Left lung (tissue), 10 donors: Measurements from ENCODE around the gene RIMS1. TPM values are rescaled to one million over a fixed set of nuclear protein-coding genes. Genes with fewer than 3 reads are reported as not detected.

ENCODE experiments used
- ATAC-seq: fragments of 200-7000 bp; cut with Tn5 transposase; one replicate; pipeline ENCODE4 v1.9.1; 2020; ENCODE audit warnings: moderate library complexity
- DNase-seq, 4 donors: peaks; one replicate each; pipeline ENCODE4 v3.0.0-alpha.2; 2013 to 2020
- H3K27ac ChIP-seq, 2 donors: fragments of 200-600 bp; sonication (generic) in 1 of 2; one replicate each; pipeline versions ENCODE4 v1.5.0 to v1.8.0; 2020 to 2021
- H3K27me3 ChIP-seq, 2 donors: fragments of 200-600 bp; sonication (generic) in 1 of 2; one replicate each; pipeline versions ENCODE4 v1.5.0 to v1.8.0; 2020 to 2021
- H3K36me3 ChIP-seq, 2 donors: fragments of 200-600 bp; sonication (generic) in 1 of 2; one replicate each; pipeline versions ENCODE4 v1.5.0 to v1.8.0; 2020 to 2021
- H3K4me1 ChIP-seq, 2 donors: fragments of 200-600 bp; one replicate each; pipeline ENCODE4 v1.8.0; 2021
- H3K4me3 ChIP-seq, 2 donors: fragments of 200-600 bp; sonication (generic) in 1 of 2; one replicate each; pipeline versions ENCODE4 v1.5.0 to v1.8.0; 2020 to 2021; ENCODE audit warnings: mild to moderate bottlenecking in 1 of 2
- H3K9me3 ChIP-seq, 2 donors: fragments of 200-600 bp; sonication (generic) in 1 of 2; one replicate each; pipeline versions ENCODE4 v1.5.0 to v1.8.0; 2020 to 2021
- intact Hi-C, 2 donors: fragments of 100-400 bp; cut with DNase I; formaldehyde crosslinking; loops; one replicate each; pipeline versions ENCODE4 v1.11.2 to v1.14.2; 2022
- polyA plus RNA-seq, 6 donors: library from polyadenylated mRNA; unstranded; fragments of 120-200 nt; gene quantifications; one replicate each; pipeline ENCODE4 v1.2.1, GENCODE V29; 2013; ENCODE audit not compliant: insufficient read length in 6 of 6
- total RNA-seq, 2 donors: library from RNA; stranded (reverse); fragmentation: NEBNext Ultra II Directional; extraction: Animal tissue kit (Norgen Biotek cat#: 25700); gene quantifications; one replicate each; pipeline ENCODE4 v1.2.1, GENCODE V29; 2021
- TF ChIP-seq, protein P1 (sequence below), 2 donors: fragments of 200-600 bp; sonication (generic) in 1 of 2; IDR thresholded peaks; one replicate each; pipeline versions ENCODE4 v1.5.0 to v1.8.0; 2021; ENCODE audit warnings: antibody characterized with exemption in 2 of 2
- donor health status: DM: no; HTN: yes; CAD: no.
- donor health status: DM: no; HTN: no; CAD: no.

Gene RIMS1
- total and polyA plus RNA-seq, 8 donors, result 0.50 to 2.0 (median 0.77) TPM

DNA sequence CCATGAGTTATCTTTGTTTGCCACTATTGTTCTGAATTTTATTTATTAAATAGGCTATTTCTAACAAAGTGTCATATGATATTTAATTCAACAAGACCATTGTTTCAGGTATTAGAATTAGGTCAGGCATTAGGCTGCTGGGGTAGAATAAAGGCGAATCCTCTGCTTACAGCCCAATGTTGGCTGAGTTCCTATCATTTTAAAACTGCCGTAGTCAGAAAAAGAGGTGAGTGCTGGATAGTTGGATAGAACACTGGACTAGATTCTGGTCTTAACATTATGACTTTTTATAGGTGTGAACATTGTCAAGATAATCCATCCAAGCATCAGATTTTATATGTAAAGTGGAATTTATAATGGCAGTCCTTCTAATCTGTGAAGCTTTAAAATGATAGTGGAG is 6.3 kb downstream of the RIMS1 start:
- intact Hi-C loops, result no loop called here
- no peaks in the 10 kb centered on the region for H3K36me3 ChIP-seq
- no peaks in the 10 kb centered on the region for H3K9me3 ChIP-seq
- H3K27me3 ChIP-seq, result peaks cover 0 to 13% of the 10 kb centered on the region in 2 donors
- no peak overlapping the region for H3K4me3 ChIP-seq
- H3K27ac ChIP-seq, result no peak overlapping the region
- TF ChIP-seq, protein P1, sequence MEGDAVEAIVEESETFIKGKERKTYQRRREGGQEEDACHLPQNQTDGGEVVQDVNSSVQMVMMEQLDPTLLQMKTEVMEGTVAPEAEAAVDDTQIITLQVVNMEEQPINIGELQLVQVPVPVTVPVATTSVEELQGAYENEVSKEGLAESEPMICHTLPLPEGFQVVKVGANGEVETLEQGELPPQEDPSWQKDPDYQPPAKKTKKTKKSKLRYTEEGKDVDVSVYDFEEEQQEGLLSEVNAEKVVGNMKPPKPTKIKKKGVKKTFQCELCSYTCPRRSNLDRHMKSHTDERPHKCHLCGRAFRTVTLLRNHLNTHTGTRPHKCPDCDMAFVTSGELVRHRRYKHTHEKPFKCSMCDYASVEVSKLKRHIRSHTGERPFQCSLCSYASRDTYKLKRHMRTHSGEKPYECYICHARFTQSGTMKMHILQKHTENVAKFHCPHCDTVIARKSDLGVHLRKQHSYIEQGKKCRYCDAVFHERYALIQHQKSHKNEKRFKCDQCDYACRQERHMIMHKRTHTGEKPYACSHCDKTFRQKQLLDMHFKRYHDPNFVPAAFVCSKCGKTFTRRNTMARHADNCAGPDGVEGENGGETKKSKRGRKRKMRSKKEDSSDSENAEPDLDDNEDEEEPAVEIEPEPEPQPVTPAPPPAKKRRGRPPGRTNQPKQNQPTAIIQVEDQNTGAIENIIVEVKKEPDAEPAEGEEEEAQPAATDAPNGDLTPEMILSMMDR (IDR thresholded peaks at IDR 0.05), result no peak
- H3K4me1 ChIP-seq, result no peaks in the 10 kb centered on the region
- no peak for DNase-seq
- no peak for ATAC-seq

DNA sequence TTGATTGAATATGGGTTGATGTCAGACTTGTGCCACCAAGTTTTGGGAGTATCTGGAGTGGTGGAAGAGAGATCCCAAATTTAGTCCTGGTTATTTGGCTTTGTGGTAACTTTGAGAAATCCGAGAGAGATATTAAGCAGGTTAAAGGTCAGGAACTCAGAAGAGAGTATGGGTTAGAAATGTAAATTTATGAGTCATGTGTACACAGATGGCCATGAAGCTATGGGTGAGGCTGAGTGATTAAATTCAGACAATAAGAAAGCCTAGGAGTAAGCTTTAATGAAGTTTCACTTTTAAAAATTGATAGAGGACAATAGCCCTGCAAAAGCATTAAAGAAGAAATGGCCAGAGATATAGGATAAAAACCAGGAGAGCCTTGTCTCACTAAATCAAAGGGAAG is 14.3 kb downstream of the RIMS1 start:
- H3K9me3 ChIP-seq, result no peaks in the 10 kb centered on the region
- intact Hi-C loops, result no loop called here
- H3K27me3 ChIP-seq, result no peaks in the 10 kb centered on the region
- no peaks in the 10 kb centered on the region for H3K4me1 ChIP-seq
- H3K36me3 ChIP-seq, result no peaks in the 10 kb centered on the region
- no peak overlapping the region for H3K4me3 ChIP-seq
- no peak overlapping the region for H3K27ac ChIP-seq
- ATAC-seq, result no peak
- DNase-seq, result no peak
- TF ChIP-seq, protein P1 (IDR thresholded peaks at IDR 0.05), result no peak

DNA sequence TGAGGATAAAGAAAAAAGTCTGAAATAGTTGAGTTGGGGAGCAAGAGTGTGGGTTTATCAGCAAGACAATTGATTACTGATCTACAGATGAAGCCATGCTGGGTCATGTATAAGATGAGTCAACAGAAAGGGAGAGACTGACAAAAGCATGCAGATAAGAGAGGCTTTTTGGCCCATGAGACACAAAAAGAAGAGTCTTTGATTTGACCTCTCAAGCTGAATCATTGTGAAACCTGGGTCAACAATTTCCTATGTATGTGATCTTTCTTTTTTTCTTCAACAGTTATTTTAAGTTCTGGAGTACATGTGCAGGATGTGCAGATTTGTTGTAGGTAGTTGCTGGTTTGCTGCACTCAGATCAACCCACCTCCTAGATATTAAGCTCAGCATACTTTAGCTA is 15.9 kb downstream of the RIMS1 start:
- Histone ChIP-seq H3K9me3 (no peaks in the 10 kb centered on the region), H3K36me3 (no peaks in the 10 kb centered on the region), H3K4me3 (no peak overlapping the region), H3K4me1 (no peaks in the 10 kb centered on the region), H3K27me3 (no peaks in the 10 kb centered on the region), H3K27ac (no peak overlapping the region)
- no peak for DNase-seq
- TF ChIP-seq, protein P1 (IDR thresholded peaks at IDR 0.05), result no peak
- no peak for ATAC-seq
- intact Hi-C loops, result no loop called here

DNA sequence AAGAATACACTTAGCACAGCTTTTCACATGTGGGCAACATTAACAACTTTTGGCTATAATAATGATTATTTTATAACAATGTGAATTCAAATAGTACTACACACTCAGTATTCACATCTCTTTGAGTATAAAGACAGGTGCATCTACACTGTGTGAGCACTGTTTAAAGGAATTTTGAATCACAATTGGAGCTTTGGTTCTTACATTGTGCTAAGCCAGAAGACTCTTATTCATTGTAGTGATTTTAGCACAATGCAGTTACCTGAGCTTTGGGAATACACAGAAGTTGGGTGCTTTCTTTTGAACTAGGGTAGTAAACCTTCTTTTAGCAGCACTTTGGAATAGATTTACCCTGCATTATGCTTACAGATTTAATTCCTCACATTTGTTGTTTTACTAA is 20.5 kb downstream of the RIMS1 start:
- H3K27ac ChIP-seq, result no peak overlapping the region

DNA sequence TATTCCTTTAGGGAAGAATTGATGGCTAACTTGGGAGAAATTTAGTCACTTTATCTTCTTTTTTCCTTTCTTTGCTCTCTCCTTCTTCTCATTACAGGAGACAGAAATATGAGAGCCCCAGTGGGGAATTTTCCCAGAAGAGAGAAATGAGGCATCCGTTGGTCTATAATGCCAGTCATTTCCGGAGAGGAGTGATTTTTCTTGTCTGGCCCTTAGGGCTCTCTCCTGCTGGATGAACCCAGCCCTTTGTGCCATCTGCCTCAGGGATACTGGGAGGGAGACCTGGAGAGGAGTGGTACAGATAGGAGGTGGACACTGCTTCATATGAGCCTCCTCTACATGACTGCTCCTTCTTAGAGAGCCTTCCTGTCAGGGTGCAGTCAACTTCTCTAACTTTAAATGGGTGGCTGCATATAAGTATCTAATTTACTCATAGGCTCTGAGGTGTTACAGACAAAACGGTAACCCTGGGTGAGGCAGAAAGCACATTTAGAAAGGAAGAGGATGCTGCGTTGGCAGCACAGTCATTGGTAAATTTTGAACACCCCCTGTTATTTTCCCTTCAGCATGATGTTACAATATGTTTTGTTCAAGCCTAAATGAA is 21.9 kb downstream of the RIMS1 start:
- DNase-seq (no peak), ATAC-seq (no peak)
- no peaks in the 10 kb centered on the region for H3K4me1 ChIP-seq
- intact Hi-C loops, result no loop called here
- H3K36me3 ChIP-seq, result no peaks in the 10 kb centered on the region
- TF ChIP-seq, protein P1 (IDR thresholded peaks at IDR 0.05), result no peak
- no peak overlapping the region for H3K4me3 ChIP-seq
- H3K9me3 ChIP-seq, result no peaks in the 10 kb centered on the region
- no peaks in the 10 kb centered on the region for H3K27me3 ChIP-seq
- H3K27ac ChIP-seq, result no peak overlapping the region

More for the DNA sequence above, 20.5 kb downstream of the RIMS1 start:
- intact Hi-C loops, result no loop called here
- Histone ChIP-seq H3K9me3 (no peaks in the 10 kb centered on the region), H3K36me3 (no peaks in the 10 kb centered on the region), H3K27me3 (no peaks in the 10 kb centered on the region), H3K4me3 (no peak overlapping the region), H3K4me1 (no peaks in the 10 kb centered on the region)
- TF ChIP-seq, protein P1 (IDR thresholded peaks at IDR 0.05), result no peak
- DNase-seq, result no peak
- ATAC-seq, result no peak
